ENCODE data around the gene ARHGAP5. TPM values are rescaled to one million over a fixed set of nuclear protein-coding genes. Genes with fewer than 3 reads are reported as not detected.

The ARHGAP5 gene
- total RNA-seq, 2 experiments from 2014 or later: 8.1 to 20.4 TPM

DNA sequence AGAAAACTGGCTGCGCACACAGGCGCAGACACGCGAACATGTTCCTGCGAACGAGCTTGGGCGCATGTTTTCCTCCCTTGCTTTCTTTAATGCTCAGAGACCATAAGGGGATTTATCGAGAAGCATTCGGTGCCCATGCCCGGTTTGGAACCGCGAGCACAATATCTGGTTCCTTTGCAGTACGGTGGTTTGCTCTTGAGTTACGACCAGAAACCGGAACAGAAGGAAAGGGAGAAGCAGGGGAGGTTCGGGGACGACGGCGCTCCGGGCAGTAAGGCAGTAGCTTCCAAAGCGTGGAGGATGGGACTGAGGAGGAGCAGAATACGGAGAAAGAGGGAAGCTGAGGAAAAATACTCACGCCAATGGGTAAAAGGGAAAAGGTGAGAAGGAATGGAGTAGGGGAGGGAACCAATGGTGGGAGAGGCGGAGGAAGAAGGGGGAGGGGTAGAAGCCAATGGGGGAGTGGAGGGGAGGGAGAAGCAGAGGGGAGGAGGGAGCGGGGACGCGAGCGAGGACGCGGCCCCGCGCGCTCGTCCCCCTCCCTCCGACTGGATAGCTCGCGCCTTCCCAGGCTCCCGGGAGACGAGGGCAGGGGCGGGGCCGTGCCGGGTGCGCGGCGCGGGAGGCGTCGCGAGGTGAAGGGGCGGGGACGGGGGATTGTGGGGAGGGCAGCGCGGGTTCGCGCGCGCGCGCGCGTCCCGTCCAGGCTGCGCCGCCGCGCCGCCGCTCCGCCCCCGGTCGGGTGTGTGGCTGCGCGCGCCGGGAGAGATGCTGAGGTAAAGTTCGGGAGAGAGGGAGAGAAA lies 625 bp upstream of the ARHGAP5 start:
- POLR2A ChIA-PET: interaction anchor here (0.6 to 1.5 kb wide), 4 partner anchors 105 to 183 kb away, joined by 3 read pairs; no protein-coding TSS in a partner anchor
- H3K79me2 ChIP-seq (ENCODE audit: insufficient read depth, low read depth, low read length): no peaks in the 10 kb centered on the region
- peak overlapping the region; percentile 84 for H3K4me3 ChIP-seq (ENCODE audit: low read depth, low read length, poor library complexity, severe bottlenecking)
- CTCF ChIA-PET (ENCODE audit: unreplicated experiment): interaction anchor here (0.6 kb wide), 1 partner anchor 114 kb away, joined by 11 read pairs; no protein-coding TSS in a partner anchor
- TF ChIP-seq, protein P1, sequence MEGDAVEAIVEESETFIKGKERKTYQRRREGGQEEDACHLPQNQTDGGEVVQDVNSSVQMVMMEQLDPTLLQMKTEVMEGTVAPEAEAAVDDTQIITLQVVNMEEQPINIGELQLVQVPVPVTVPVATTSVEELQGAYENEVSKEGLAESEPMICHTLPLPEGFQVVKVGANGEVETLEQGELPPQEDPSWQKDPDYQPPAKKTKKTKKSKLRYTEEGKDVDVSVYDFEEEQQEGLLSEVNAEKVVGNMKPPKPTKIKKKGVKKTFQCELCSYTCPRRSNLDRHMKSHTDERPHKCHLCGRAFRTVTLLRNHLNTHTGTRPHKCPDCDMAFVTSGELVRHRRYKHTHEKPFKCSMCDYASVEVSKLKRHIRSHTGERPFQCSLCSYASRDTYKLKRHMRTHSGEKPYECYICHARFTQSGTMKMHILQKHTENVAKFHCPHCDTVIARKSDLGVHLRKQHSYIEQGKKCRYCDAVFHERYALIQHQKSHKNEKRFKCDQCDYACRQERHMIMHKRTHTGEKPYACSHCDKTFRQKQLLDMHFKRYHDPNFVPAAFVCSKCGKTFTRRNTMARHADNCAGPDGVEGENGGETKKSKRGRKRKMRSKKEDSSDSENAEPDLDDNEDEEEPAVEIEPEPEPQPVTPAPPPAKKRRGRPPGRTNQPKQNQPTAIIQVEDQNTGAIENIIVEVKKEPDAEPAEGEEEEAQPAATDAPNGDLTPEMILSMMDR (conservative IDR thresholded peaks at IDR 0.05; ENCODE audit: low read length): no peak
- no peak for TF ChIP-seq EZH2phosphoT487 (IDR thresholded peaks at IDR 0.05; ENCODE audit: borderline replicate concordance, low read depth, low read length)
- no peak overlapping the region for H3K27ac ChIP-seq (ENCODE audit: low read depth, low read length, poor library complexity, severe bottlenecking)
- H3K36me3 ChIP-seq (ENCODE audit: insufficient read depth, low read length): no peaks in the 10 kb centered on the region
- H3K9me3 ChIP-seq (ENCODE audit: low read length): no peaks in the 10 kb centered on the region
- peak; percentile 59 for DNase-seq (ENCODE audit: low spot score)
- H4K20me1 ChIP-seq (ENCODE audit: insufficient read depth, low read length): peaks cover 13% of the 10 kb centered on the region; the same call in 1 of the 2 replicates
- intact Hi-C loops (cut with micrococcal nuclease; ENCODE audit: unreplicated experiment): loop anchor here (1.0 to 10.0 kb wide), 4 partner anchors 127 to 1512 kb away; partner anchors contain the start of genes NUBPL and RNU6-8
- H3K4me2 ChIP-seq (ENCODE audit: low read length): peak overlapping the region; percentile 58
- BruUV-seq (replicated peaks): no TSS peak
- H3K9me2 ChIP-seq (ENCODE audit: insufficient read depth, low read length): no peaks in the 10 kb centered on the region
- H2AFZ ChIP-seq (ENCODE audit: low read length): peak overlapping the region; percentile 37; the same call in 1 of the 2 replicates
- H3K4me1 ChIP-seq (ENCODE audit: insufficient read depth, low read length, poor library complexity, severe bottlenecking): peaks cover 11% of the 10 kb centered on the region

DNA sequence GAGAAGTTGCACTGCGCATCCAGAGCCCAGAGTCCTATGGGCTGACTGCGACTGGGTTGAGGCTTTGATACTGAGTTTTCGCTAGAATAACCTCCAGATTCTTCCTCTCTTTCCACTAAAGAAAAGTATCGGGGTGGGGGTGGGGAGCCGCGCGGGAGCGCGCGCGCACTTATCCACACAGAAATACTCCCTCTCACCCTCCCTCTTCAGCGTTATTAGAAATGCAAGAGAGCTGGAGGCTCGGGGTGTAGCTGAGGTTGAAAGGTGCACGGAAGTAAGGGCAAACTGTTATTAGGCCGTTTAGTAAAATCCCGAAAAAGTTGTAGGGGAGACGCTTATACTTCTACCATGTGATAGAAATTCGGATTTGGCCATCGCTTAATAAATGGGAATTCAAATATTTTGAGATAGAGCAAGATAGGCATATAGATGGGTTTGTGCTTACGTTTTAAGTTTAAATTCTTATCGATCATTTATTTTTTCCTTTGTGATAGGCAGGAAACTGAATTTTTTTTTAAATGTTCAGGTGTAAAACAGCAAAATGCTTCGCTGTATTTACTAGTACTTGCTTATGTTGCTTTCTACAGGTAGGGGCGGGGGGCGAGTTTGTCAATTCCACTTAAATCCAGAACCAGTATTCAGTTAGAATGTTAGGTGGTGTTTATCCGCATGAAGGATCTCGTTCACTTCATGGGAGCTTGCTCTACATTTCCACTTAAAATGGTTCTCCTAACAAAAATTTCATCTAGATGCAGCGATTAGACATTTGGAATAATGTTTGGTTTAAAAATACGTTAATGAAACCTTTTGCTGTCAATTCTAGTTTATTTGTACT lies 1.1 kb downstream of the ARHGAP5 start:
- Histone ChIP-seq H3K4me1 (ENCODE audit: insufficient read depth, low read length, poor library complexity, severe bottlenecking) (peaks cover 11% of the 10 kb centered on the region), H3K4me3 (ENCODE audit: low read depth, low read length, poor library complexity, severe bottlenecking) (peak overlapping the region; percentile 84), H3K9me2 (ENCODE audit: insufficient read depth, low read length) (no peaks in the 10 kb centered on the region), H3K79me2 (ENCODE audit: insufficient read depth, low read depth, low read length) (no peaks in the 10 kb centered on the region), H3K4me2 (ENCODE audit: low read length) (peak overlapping the region; percentile 86), H3K27ac (ENCODE audit: low read depth, low read length, poor library complexity, severe bottlenecking) (no peak overlapping the region), H4K20me1 (ENCODE audit: insufficient read depth, low read length) (peaks cover 13% of the 10 kb centered on the region; the same call in 1 of the 2 replicates), H2AFZ (ENCODE audit: low read length) (peak overlapping the region; percentile 71), H3K36me3 (ENCODE audit: insufficient read depth, low read length) (no peaks in the 10 kb centered on the region), H3K9me3 (ENCODE audit: low read length) (no peaks in the 10 kb centered on the region)
- DNase-seq (ENCODE audit: low spot score): peak; percentile 8
- intact Hi-C loops (cut with micrococcal nuclease; ENCODE audit: unreplicated experiment): loop anchor here (5.0 to 10.0 kb wide), 3 partner anchors 153 to 1513 kb away; partner anchors contain the start of gene NUBPL
- no TSS peak for BruUV-seq (replicated peaks)
- POLR2A ChIA-PET: interaction anchor here (0.6 to 1.5 kb wide), 3 partner anchors 16 to 122 kb away, joined by 3 to 4 read pairs (median 3); no protein-coding TSS in a partner anchor
- TF ChIP-seq, protein P1 (conservative IDR thresholded peaks at IDR 0.05; ENCODE audit: low read length): no peak
- no peak for TF ChIP-seq EZH2phosphoT487 (IDR thresholded peaks at IDR 0.05; ENCODE audit: borderline replicate concordance, low read depth, low read length)
- CTCF ChIA-PET (ENCODE audit: unreplicated experiment): no interaction called here

Measured in OCI-LY7 (cell line).